NAMALWA (cell line): ENCODE results near the gene KCMF1.
"Not testable (repeated sequence)": the region's sequence is repeated elsewhere in the genome, so short reads cannot be mapped to it uniquely, and the experiment has no call there.

Experiments used
- DNase-seq: peaks from one replicate; pipeline ENCODE4 v3.0.0-alpha.2; 2015; ENCODE audit warnings: low spot score

KCMF1 gene

DNA sequence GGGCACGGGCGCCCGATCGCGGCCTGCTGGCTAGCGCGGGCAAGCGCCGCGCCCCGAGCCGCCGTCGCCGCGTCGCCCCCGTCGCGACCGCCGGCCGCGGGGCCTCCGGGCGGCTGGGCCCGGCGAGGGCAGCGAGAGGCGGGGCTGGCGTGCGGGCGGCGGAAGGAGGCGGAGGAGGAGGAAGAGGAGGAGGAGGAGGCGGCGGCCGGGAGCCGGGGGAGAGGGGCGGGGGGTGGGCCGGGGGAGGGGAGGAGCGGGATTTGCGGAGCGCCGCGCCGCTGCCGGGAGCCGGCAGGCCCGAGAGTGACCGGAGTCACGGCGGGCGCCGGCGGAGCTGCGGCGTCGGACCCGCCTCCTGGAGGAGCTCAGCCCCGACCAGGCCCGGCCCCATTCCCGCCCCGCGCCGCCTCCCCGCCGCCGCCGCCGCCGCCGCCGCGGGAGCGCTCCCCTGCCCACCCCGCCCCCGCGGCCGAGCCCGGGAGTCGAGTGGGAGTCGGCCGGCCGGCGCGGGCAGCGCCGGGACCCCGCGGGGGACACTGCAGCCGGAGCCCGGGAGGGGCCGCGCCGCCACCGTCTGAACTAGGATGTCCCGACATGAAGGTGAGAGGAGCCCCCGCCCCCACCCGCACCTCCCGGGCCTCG, at the start of gene KCMF1:
Gene KCMF1 (plus strand): TSS at position 294 of the 642 bp plus-strand sequence. CDS start 291 bp downstream, at position 585.
- DNase-seq, result peak; percentile 59

GRCh38 chr2:84923009-84923408, 48.0 kb upstream of the KCMF1 start:
- no peak for DNase-seq

DNA sequence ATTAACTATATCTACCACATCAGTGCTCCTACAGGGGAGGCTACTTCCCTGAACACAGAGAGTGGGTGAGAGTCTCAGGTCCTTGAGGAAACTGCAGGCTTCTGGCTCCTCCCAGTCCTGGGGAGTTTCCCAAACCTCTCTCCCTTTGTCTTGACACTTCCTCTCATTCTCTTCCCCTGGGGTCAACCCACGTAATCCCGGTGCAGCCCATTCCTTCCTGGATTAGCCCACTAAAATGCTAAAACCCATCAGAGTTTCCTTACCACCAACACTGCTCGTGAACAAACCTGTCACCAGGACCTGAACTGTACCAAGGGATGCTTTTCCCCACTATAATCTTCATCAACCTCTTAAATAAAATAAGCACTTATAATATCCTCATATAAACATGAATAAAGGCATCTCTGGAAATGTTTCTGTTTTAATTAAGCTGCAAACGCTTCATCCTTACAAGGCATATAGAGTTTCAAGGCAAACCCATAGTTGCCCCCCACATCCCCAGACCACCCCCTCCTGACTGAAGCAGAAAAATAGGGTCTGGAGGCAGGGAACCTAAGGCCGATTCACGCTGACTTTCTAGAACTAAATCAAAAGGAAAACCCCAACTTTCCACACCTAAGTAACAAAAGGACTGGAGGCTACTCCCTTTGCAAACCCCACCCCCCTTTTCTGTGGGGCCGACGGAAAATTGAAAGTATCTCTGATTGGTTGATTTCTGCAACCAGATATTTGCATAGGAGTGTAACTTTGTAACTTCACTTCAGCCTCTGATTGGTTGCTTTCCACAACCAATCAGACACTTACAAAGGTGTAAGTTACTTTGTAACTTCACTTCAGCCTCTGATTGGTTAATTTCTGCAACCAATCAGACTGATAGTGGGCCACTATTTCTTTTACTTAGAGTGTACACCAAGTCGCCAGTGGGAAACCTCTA, 46.5 kb upstream of the KCMF1 start:
- peak; percentile 92 for DNase-seq

DNA sequence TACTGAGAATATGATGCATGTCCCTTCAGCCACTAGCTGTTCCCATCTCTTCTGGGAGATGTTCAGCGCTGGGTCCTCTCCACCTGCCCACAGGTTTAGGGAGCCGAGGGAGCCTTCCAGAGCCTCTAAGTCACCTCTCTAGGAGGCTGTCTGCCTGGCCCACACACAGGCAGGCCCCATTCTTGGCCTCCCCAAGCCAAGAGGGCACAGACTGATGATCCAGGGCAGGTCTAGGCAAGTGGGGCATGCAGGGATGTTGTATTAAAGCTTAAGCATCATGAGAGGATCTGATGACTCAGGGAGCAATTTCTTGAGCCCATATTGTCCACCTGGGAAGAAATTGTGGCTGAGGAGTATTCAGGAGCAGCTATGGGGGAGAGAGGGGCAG, 45.6 kb upstream of the KCMF1 start:
- DNase-seq, result no peak

GRCh38 chr2:84925724-84926376, 45.1 kb upstream of the KCMF1 start:
- DNase-seq, result peak; percentile 93

DNA sequence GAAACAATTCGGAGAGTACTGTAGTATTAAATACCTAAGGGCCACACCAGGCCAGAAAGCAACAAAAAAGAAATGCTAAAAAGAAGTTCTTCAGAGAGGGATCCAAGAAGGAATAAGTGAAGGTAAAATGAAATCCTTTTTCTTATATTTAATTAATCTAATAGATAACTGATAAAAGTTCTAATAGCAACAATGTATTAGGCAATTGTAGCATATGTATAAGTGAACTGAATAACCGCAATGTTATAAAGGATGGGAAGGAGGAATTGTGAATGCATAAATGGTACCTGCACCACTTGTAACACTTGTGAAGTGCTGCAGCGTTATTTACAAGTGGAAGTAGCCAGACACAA, 43.7 kb upstream of the KCMF1 start:
- no peak for DNase-seq

DNA sequence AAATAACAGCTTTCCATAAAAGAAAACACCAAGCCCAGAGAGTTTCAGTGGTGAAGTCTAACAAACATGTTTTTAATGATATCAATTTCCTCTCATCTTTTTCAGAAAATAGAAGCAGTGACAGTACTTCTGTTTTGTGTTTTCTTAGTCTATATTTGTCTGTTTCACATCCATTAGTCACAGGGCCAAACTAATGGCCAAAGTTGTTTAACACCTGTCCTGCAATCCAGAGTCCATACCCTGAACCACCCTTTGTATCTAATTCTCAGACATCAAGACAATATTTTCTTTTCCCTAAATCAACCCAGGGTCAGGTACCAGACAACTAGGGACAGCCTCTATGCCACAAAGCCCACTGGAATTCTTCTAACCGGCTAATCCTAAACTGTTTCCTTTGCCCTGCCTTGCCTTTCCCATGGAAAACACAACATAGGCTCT, 39.6 kb upstream of the KCMF1 start:
- DNase-seq, result no peak

DNA sequence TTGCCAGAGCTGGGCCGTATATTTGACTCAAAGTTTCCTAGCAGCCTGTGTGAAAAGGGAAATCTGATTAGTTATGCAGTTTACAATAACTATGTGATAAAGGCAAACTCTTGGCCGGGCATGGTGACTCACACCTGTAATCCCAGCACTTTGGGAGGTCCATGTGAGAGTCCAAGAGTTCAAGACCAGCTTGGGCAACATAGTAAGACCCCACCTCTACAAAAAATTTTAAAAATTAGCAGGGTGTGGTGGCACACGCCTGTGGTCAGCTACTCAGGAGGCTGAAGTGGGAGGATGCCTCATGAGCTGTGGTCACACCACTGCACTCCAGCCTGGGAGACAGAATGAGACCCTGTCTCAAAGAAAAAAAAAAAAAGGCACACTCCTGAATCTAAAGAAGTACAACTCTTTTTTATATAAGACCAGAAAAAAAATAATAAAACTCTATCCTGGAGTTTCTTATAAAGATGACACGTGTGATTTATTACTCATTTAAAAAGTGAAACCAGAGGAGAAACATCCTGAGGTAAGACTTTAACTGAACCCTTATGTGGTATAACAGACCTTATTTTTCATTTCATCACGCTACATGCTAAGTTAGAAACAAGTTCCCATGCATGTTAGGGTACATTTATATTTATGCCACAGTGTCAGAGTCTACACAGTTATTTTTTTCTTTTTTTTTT, 32.6 kb upstream of the KCMF1 start:
- peak; percentile 43 for DNase-seq

- DNase-seq, result peak; percentile 95
Measured at GRCh38 chr2:84939426-84940087, 31.4 kb upstream of the KCMF1 start.

DNA sequence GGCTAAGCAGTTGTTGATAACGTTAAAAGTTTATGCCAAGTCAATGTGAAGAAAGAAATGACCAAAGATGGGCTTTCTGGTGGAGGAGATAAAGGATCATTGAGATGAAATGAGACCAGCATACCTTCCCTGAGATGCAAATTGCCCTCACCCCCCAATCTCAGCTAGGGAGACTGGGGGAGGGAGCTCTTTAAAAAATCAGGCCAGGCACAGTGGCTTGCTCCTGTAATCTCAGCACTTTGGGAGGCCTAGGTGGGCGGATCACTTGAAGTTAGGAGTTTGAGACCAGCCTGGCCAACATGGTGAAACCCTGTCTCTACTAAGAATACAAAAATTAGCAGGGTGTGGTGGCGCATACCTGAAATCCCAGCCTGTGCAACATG, 30.9 kb upstream of the KCMF1 start:
- no peak for DNase-seq

GRCh38 chr2:84940831-84941412, 30.0 kb upstream of the KCMF1 start:
- DNase-seq, result no peak

- no peak for DNase-seq
Measured at GRCh38 chr2:84942166-84942565, 28.8 kb upstream of the KCMF1 start.

- peak; percentile 18 for DNase-seq
Measured at GRCh38 chr2:84942964-84943421, 28.0 kb upstream of the KCMF1 start.

DNA sequence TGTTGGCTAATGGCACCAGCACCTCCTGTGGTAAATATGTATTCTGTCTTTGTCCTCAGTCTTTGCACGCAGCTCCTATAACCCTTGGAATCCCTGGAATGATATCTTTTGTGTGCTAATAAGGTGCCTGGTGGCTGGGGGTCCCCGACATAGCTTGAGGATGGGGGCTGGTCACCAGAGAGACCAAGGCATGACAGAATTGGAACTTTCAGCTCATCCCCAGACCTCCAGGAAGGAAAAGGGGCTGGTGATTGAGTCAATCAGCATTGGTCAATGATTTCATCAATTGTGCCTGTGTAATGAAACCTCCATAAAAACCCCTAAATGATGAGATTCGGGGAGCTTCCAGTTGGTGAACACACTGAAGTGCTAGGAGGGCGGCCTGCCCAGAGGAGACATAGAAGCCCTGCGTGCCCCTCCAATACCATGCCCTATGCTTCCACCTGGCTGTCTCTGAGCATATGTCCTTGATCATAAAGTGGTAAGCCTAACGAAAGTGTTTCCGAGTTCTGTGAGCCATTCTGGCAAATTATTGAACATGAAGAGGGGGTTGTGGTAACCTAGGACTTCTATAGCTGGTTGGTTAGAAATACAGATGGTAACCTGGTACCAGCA, 26.6 kb upstream of the KCMF1 start:
- no peak for DNase-seq

DNA sequence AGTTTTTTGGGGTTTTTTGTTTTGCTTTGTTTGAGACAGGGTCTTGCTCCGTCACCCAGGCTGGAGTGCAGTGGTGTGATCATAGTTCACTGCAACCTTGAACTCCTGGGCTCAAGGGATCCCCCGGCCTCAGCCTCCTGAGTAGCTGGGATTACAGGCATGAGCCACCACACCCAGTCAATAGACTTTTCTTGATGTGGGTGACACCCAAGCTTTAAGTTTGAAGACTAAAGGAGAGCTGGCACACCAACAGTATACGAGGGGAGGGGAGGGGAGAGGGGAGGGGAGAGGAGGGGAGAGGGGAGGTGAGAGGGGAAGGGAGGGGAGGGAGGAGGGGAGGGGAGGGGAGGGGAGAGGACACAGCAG, 25.1 kb upstream of the KCMF1 start:
- DNase-seq, result not testable (repeated sequence)

GRCh38 chr2:84946204-84947009, 24.6 kb upstream of the KCMF1 start:
- DNase-seq, result peak; percentile 77

GRCh38 chr2:84947010-84947593, 23.9 kb upstream of the KCMF1 start:
- no peak for DNase-seq

GRCh38 chr2:84953535-84953934, 17.4 kb upstream of the KCMF1 start:
- DNase-seq, result no peak

DNA sequence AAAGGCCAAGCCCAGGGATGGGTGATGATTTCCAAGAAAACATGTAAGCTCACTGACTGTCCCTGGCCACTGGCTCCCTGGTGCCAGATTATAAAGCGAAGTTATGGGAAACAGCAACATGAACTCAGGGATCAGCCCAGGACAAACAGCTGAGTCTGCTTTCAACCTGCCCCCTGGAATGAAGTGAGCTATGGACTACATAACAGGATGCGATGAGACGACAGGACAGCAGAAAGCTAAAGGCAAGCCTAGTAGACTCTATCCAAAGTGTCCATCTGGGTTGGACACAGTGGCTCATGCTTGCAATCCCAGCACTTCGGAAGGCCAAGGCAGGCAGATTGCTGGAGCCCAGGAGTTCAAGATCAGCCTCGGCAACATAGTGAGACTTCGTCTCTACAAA, 16.6 kb upstream of the KCMF1 start:
- DNase-seq, result no peak
